ENCODE results near the gene KCTD16.

DNA sequence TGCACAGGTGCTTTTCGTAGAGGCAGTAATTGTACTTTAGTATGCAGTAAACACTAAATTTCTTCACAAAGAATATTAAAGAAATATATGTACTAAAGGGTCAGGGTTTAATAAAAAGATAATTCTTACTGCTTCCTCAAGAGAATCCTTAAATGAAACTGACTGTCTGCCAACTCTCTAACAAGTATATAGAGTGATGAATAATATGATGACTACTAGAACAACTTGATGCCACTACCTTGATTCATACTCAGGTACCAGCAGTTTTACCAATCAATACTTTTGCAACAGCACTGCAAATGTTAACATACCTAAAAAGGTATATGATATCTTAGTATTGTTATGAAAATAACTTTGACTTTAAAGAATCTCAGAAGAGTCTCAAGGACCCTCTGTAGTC is 4.0 kb upstream of the KCTD16 start:
- TF ChIP-seq, protein P1, sequence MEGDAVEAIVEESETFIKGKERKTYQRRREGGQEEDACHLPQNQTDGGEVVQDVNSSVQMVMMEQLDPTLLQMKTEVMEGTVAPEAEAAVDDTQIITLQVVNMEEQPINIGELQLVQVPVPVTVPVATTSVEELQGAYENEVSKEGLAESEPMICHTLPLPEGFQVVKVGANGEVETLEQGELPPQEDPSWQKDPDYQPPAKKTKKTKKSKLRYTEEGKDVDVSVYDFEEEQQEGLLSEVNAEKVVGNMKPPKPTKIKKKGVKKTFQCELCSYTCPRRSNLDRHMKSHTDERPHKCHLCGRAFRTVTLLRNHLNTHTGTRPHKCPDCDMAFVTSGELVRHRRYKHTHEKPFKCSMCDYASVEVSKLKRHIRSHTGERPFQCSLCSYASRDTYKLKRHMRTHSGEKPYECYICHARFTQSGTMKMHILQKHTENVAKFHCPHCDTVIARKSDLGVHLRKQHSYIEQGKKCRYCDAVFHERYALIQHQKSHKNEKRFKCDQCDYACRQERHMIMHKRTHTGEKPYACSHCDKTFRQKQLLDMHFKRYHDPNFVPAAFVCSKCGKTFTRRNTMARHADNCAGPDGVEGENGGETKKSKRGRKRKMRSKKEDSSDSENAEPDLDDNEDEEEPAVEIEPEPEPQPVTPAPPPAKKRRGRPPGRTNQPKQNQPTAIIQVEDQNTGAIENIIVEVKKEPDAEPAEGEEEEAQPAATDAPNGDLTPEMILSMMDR (conservative IDR thresholded peaks at IDR 0.05 in 1 of 2, IDR thresholded peaks at IDR 0.05 in 1 of 2; ENCODE audit: extremely low read depth in 1 of 2, insufficient read depth in 1 of 2, low read depth in 1 of 2, low read length in 2 of 2), result no peak
- no peak for TF ChIP-seq EZH2 (IDR thresholded peaks at IDR 0.05; ENCODE audit: borderline replicate concordance, low read length)
